MCF 10A (cell line): ENCODE results near the gene CCM2L. TPM values are rescaled to one million over a fixed set of nuclear protein-coding genes. Genes with fewer than 3 reads are reported as not detected.

Source experiments
- BruUV-seq: library from RNA; stranded (reverse); fragments of 400-500 nt; replicated peaks from 2 replicates; lab custom pipeline; 2021; lab: Mats Ljungman, UMichigan
- CTCF ChIA-PET: fragments of 300-600 bp; sonication (Branson Sonifier 250); formaldehyde crosslinking; extraction: SDS; loops from one replicate; lab custom pipeline; 2021; ENCODE audit warnings: antibody characterized with exemption, inconsistent platforms; lab: Yijun Ruan, JAX
- POLR2A ChIA-PET: fragments of 300-600, 350-650 bp; sonication (Branson Sonifier 250); formaldehyde crosslinking; extraction: SDS; loops from one replicate; lab custom pipeline; 2020; ENCODE audit warnings: antibody characterized with exemption, inconsistent platforms; lab: Yijun Ruan, JAX
- DNase-seq: peaks from one replicate; pipeline ENCODE4 v3.0.0-alpha.2; 2018; ENCODE audit not compliant: unreplicated experiment
- H3K27ac Mint-ChIP-seq: one replicate; pipeline ENCODE4 v1.8.0; 2022; ENCODE audit warnings: mild to moderate bottlenecking, low read depth, mixed read lengths; ENCODE audit not compliant: unreplicated experiment
- H3K27me3 Mint-ChIP-seq: one replicate; pipeline ENCODE4 v1.8.0; 2022; ENCODE audit warnings: mixed read lengths; ENCODE audit not compliant: insufficient read depth, unreplicated experiment
- H3K36me3 Mint-ChIP-seq: one replicate; pipeline ENCODE4 v1.8.0; 2022; ENCODE audit warnings: mild to moderate bottlenecking, moderate library complexity, mixed read lengths; ENCODE audit not compliant: insufficient read depth, unreplicated experiment
- H3K4me1 Mint-ChIP-seq: one replicate; pipeline ENCODE4 v1.8.0; 2022; ENCODE audit warnings: mixed read lengths; ENCODE audit not compliant: insufficient read depth, unreplicated experiment
- H3K4me3 Mint-ChIP-seq: one replicate; pipeline ENCODE4 v1.8.0; 2022; ENCODE audit warnings: mild to moderate bottlenecking, moderate library complexity, mixed read lengths; ENCODE audit not compliant: unreplicated experiment
- H3K9me3 Mint-ChIP-seq: one replicate; pipeline ENCODE4 v1.8.0; 2022; ENCODE audit warnings: mixed read lengths; ENCODE audit not compliant: unreplicated experiment
- CTCF ChIP-seq: fragments of 200-600 bp; IDR thresholded peaks from one replicate; pipeline ENCODE4 v1.8.0; 2022; ENCODE audit warnings: antibody characterized with exemption, mild to moderate bottlenecking; ENCODE audit not compliant: unreplicated experiment
- intact Hi-C: fragments of 100-400 bp; cut with micrococcal nuclease; formaldehyde crosslinking; loops from 2 replicates; pipeline ENCODE4 v1.14.1; 2022
- total RNA-seq: library from RNA; stranded (reverse); gene quantifications from 2 replicates; pipeline ENCODE4 v1.2.3, GENCODE V29; 2022

The CCM2L gene
- total RNA-seq, 1 experiment from 2014 or later = not detected

GRCh38 chr20:32078322-32078721, 68.1 kb downstream of the CCM2L start:
- no peak for DNase-seq
- no TSS peak for BruUV-seq
- no peaks in the 10 kb centered on the region for H3K36me3 Mint-ChIP-seq
- CTCF ChIA-PET = interaction anchor here (1.1 to 6.2 kb wide), 3 partner anchors 14 to 48 kb away, joined by 3 to 69 read pairs (median 3); no protein-coding TSS in a partner anchor
- TF ChIP-seq CTCF = no peak
- no peak overlapping the region for H3K4me3 Mint-ChIP-seq
- intact Hi-C loops = no loop called here
- peaks cover 74% of the 10 kb centered on the region for H3K27me3 Mint-ChIP-seq
- H3K27ac Mint-ChIP-seq = no peak overlapping the region
- no peaks in the 10 kb centered on the region for H3K9me3 Mint-ChIP-seq
- H3K4me1 Mint-ChIP-seq = no peaks in the 10 kb centered on the region
- POLR2A ChIA-PET = interaction anchor here (0.6 kb wide), 1 partner anchor 23 kb away, joined by 3 read pairs; no protein-coding TSS in a partner anchor

- no TSS peak for BruUV-seq
- no peaks in the 10 kb centered on the region for H3K36me3 Mint-ChIP-seq
- no peak overlapping the region for H3K4me3 Mint-ChIP-seq
- ChIA-PET POLR2A (interaction anchor here (0.6 kb wide), 1 partner anchor 23 kb away, joined by 3 read pairs; no protein-coding TSS in a partner anchor), CTCF (interaction anchor here (0.6 to 6.2 kb wide), 5 partner anchors 13 to 48 kb away, joined by 3 to 69 read pairs (median 3); no protein-coding TSS in a partner anchor)
- H3K27me3 Mint-ChIP-seq = peaks cover 79% of the 10 kb centered on the region
- TF ChIP-seq CTCF = no peak
- H3K27ac Mint-ChIP-seq = no peak overlapping the region
- no peaks in the 10 kb centered on the region for H3K4me1 Mint-ChIP-seq
- H3K9me3 Mint-ChIP-seq = no peaks in the 10 kb centered on the region
- no peak for DNase-seq
- intact Hi-C loops = no loop called here
Measured at GRCh38 chr20:32078791-32079190, 68.6 kb downstream of the CCM2L start.

GRCh38 chr20:32079655-32080109, 69.4 kb downstream of the CCM2L start:
- no peak for DNase-seq
- ChIA-PET CTCF (interaction anchor here (0.9 to 6.2 kb wide), 2 partner anchors 12 to 22 kb away, joined by 3 to 69 read pairs; no protein-coding TSS in a partner anchor), POLR2A (no interaction called here)
- no TSS peak for BruUV-seq
- Mint-ChIP-seq H3K9me3 (no peaks in the 10 kb centered on the region), H3K27ac (no peak overlapping the region), H3K4me1 (no peaks in the 10 kb centered on the region), H3K36me3 (no peaks in the 10 kb centered on the region), H3K27me3 (peaks cover 88% of the 10 kb centered on the region), H3K4me3 (no peak overlapping the region)
- TF ChIP-seq CTCF = no peak
- intact Hi-C loops = no loop called here

- Mint-ChIP-seq H3K9me3 (no peaks in the 10 kb centered on the region), H3K4me1 (no peaks in the 10 kb centered on the region), H3K36me3 (no peaks in the 10 kb centered on the region), H3K27ac (no peak overlapping the region), H3K4me3 (no peak overlapping the region), H3K27me3 (peaks cover 89% of the 10 kb centered on the region)
- no peak for DNase-seq
- ChIA-PET POLR2A (interaction anchor here (0.7 to 1.3 kb wide), 2 partner anchors 14 to 464 kb away, joined by 3 read pairs; no protein-coding TSS in a partner anchor), CTCF (interaction anchor here (0.6 to 6.2 kb wide), 8 partner anchors 11 to 258 kb away, joined by 3 to 69 read pairs (median 6); no protein-coding TSS in a partner anchor)
- intact Hi-C loops = no loop called here
- no TSS peak for BruUV-seq
- no peak for TF ChIP-seq CTCF
Measured at GRCh38 chr20:32080783-32081182, 70.5 kb downstream of the CCM2L start.

Other genes starting within 250 kb of the CCM2L start
- gene MYLK2, start 191.1 kb upstream of the CCM2L start, total RNA-seq = 0.14 and 0.32 TPM in 2 replicates
- gene FOXS1, start 164.8 kb upstream of the CCM2L start, total RNA-seq = not detected in 2 replicates
- not detected in 2 replicates for gene DUSP15, start 139.9 kb upstream of the CCM2L start, total RNA-seq
- 0.19 TPM in 1 of 2 replicates, not detected in the other for gene TTLL9, start 139.8 kb upstream of the CCM2L start, total RNA-seq
- 12.2 and 16.3 TPM in 2 replicates for gene PDRG1, start 58.4 kb upstream of the CCM2L start, total RNA-seq
- gene XKR7, start 42.3 kb upstream of the CCM2L start, total RNA-seq = not detected in 2 replicates
- not detected in 2 replicates for gene HCK, start 41.8 kb downstream of the CCM2L start, total RNA-seq
- 50.6 and 52.3 TPM in 2 replicates for gene TM9SF4, start 99.3 kb downstream of the CCM2L start, total RNA-seq
- 18.4 and 18.6 TPM in 2 replicates for gene PLAGL2, start 197.3 kb downstream of the CCM2L start, total RNA-seq
- gene POFUT1, start 197.4 kb downstream of the CCM2L start, total RNA-seq = 43.1 and 43.9 TPM in 2 replicates